K562 (cell line): ENCODE results near the gene PPP1R9A. TPM values are rescaled to one million over a fixed set of nuclear protein-coding genes. Genes with fewer than 3 reads are reported as not detected.

Source experiments
- ATAC-seq: fragments of 200-7000 bp; cut with Tn5 transposase; 3 replicates; pipeline ENCODE4 v1.9.1; 2020; ENCODE audit warnings: moderate library complexity
- BruUV-seq: library from RNA; stranded (reverse); fragments of 400-500 nt; replicated peaks from 2 replicates; lab custom pipeline; 2021; lab: Mats Ljungman, UMichigan
- CTCF ChIA-PET: fragments of 300-600 bp; formaldehyde crosslinking; extraction: SDS; loops from one replicate; lab custom pipeline; 2021; ENCODE audit warnings: low intra/inter-chr PET ratio; lab: Yijun Ruan, JAX
- POLR2A ChIA-PET: fragments of 300-600, 350-650 bp; sonication (Branson Sonifier 250); formaldehyde crosslinking; extraction: SDS; loops from one replicate; lab custom pipeline; 2021; ENCODE audit warnings: antibody characterized with exemption, inconsistent platforms; lab: Yijun Ruan, JAX
- DNase-seq, 4 experiments: peaks; one replicate each; pipeline versions ENCODE4 v3.0.0 to v3.0.0-alpha.2; 2011 to 2018; ENCODE audit warnings: low spot score in 3 of 4, mixed read lengths in 3 of 4; ENCODE audit errors: extremely low read depth in 1 of 4
- FAIRE-seq: peaks from 2 replicates; lab custom pipeline; 2011; peaks lifted over from hg19 to GRCh38; lab: Jason Lieb, UNC
- H2AFZ ChIP-seq: 2 replicates; pipeline ENCODE4 v1.6.0; 2011; ENCODE audit warnings: low read depth, low read length, control low read depth, inconsistent platforms
- H3K27ac ChIP-seq: fragments of 200-600 bp; 3 replicates; pipeline ENCODE4 v1.8.0; 2011; ENCODE audit warnings: low read depth, mild to moderate bottlenecking, control low read depth, inconsistent platforms, low read length, moderate library complexity, mixed read lengths; ENCODE audit errors: extremely low read depth
- H3K27me3 ChIP-seq, 2 experiments: fragments of 300-600 bp in 1 of 2; 2 replicates in 1 of 2; 3 replicates in 1 of 2; pipeline versions ENCODE4 v1.6.0 to v1.8.0; 2011; ENCODE audit warnings: inconsistent platforms in 2 of 2, low read length in 2 of 2, mild to moderate bottlenecking in 1 of 2, mixed read lengths in 1 of 2, moderate library complexity in 1 of 2; ENCODE audit not compliant: control insufficient read depth in 2 of 2, insufficient read depth in 2 of 2
- H3K36me3 ChIP-seq: fragments of 300-600 bp; 3 replicates; pipeline ENCODE4 v1.8.0; 2011; ENCODE audit warnings: mild to moderate bottlenecking, low read length, inconsistent platforms; ENCODE audit not compliant: control insufficient read depth, insufficient read depth
- H3K4me1 ChIP-seq, 2 experiments: fragments of 200-600 bp in 1 of 2; replicated peaks in 1 of 2; 2 replicates in 1 of 2; 3 replicates in 1 of 2; pipeline versions ENCODE4 v1.5.1 to v1.8.0; 2011; ENCODE audit warnings: inconsistent platforms in 2 of 2, low read length in 2 of 2, mild to moderate bottlenecking in 1 of 2, mixed read lengths in 1 of 2, moderate library complexity in 1 of 2; ENCODE audit not compliant: control insufficient read depth in 2 of 2, insufficient read depth in 2 of 2
- H3K4me2 ChIP-seq: 2 replicates; pipeline ENCODE4 v1.6.1; 2011; ENCODE audit warnings: low read length, control low read depth, inconsistent platforms, mixed read lengths; ENCODE audit not compliant: insufficient read depth
- H3K4me3 ChIP-seq: fragments of 200-600 bp; sonication (generic), shearing (Covaris generic); 2 replicates; pipeline ENCODE4 v1.5.1; 2016; ENCODE audit warnings: control low read depth, inconsistent platforms
- H3K79me2 ChIP-seq: fragments of 200-600 bp; 3 replicates; pipeline ENCODE4 v1.8.0; 2011; ENCODE audit warnings: low read length, inconsistent platforms; ENCODE audit not compliant: control insufficient read depth, insufficient read depth
- H3K9ac ChIP-seq, 2 experiments: 2 replicates each; pipeline versions ENCODE4 v1.6.0 to v1.6.1; 2011; ENCODE audit warnings: low read depth in 2 of 2, low read length in 2 of 2, control low read depth in 1 of 2, inconsistent platforms in 1 of 2, mild to moderate bottlenecking in 1 of 2, mixed read lengths in 1 of 2; ENCODE audit not compliant: insufficient read depth in 1 of 2
- H3K9me1 ChIP-seq: one replicate; pipeline ENCODE4 v1.6.0; 2011; ENCODE audit warnings: inconsistent platforms, mild to moderate bottlenecking, low read length, moderate library complexity; ENCODE audit not compliant: control insufficient read depth, insufficient read depth
- H3K9me3 ChIP-seq: replicated peaks from 2 replicates; pipeline ENCODE4 v1.5.1; 2011; ENCODE audit warnings: low read depth, low read length, inconsistent platforms; ENCODE audit not compliant: control insufficient read depth, insufficient read depth
- H4K20me1 ChIP-seq: replicated peaks from 2 replicates; pipeline ENCODE4 v1.6.1; 2011; ENCODE audit warnings: low read length, inconsistent platforms, mixed read lengths; ENCODE audit not compliant: control insufficient read depth, insufficient read depth
- ATF1 ChIP-seq, 2 experiments: fragments of 450-650 bp in 1 of 2; IDR thresholded peaks; 2 replicates each; pipeline ENCODE4 v1.6.1; 2016; ENCODE audit warnings: missing compliant biosample characterization in 1 of 2, missing genetic modification characterization in 1 of 2
- CC2D1A ChIP-seq: fragments of 450-650 bp; IDR thresholded peaks from 2 replicates; pipeline ENCODE4 v1.6.1; 2017; ENCODE audit warnings: mild to moderate bottlenecking
- CHD2 ChIP-seq: IDR thresholded peaks from 2 replicates; pipeline ENCODE4 v1.6.1; 2011; ENCODE audit warnings: low read depth, low read length
- FOS ChIP-seq: IDR thresholded peaks from 3 replicates; pipeline ENCODE4 v1.6.1; 2011; ENCODE audit not compliant: insufficient read length; ENCODE audit errors: extremely low read depth
- KDM2B ChIP-seq: fragments of 250-450 bp; sonication (Bioruptor Pico); IDR thresholded peaks from 2 replicates; pipeline ENCODE4 v1.8.0; 2021; ENCODE audit warnings: mild to moderate bottlenecking, moderate library complexity
- WGBS: fragments of 100-300 bp; shearing (Covaris generic); methylation state at CpG from one replicate; pipeline ENCODE4 v1.1.6; 2016; ENCODE audit warnings: low coverage, mixed read lengths; ENCODE audit not compliant: insufficient coverage; ENCODE audit errors: missing lambda C conversion rate; 5-methylcytosine and 5-hydroxymethylcytosine counted together
- in situ Hi-C: fragments of 300-500 bp; cut with MboI; formaldehyde crosslinking; loops from 4 replicates; pipeline ENCODE4 v1.15.0; 2018; ENCODE audit warnings: inconsistent platforms, mixed read lengths
- intact Hi-C: fragments of 100-400 bp; cut with micrococcal nuclease; formaldehyde crosslinking; loops from 2 replicates; pipeline ENCODE4 v1.14.2; 2022
- polyA plus RNA-seq, 8 experiments: library from polyadenylated mRNA; depleted of rRNA in 4 of 8; stranded (reverse) in 5 of 8; unstranded in 3 of 8; fragments of >200 nt; fragmentation: Nextera tagmentation in 2 of 8; fragmentation: Illumina TruSeq in 1 of 8; extraction: Ambion mirVana in 2 of 8; extraction: Trizol in 1 of 8; gene quantifications; 2 replicates each; pipeline versions ENCODE4 v1.2.1 to v1.2.3, GENCODE V29; 2011 to 2014; ENCODE audit warnings: inconsistent platforms in 1 of 8, missing spikeins in 1 of 8
- total RNA-seq, 7 experiments: library from RNA; depleted of rRNA in 6 of 7; stranded (reverse); fragments of >200 nt in 6 of 7; fragmentation: Illumina TruSeq in 2 of 7; extraction: Trizol in 2 of 7; gene quantifications; 2 replicates each; pipeline versions ENCODE4 v1.2.1 to v1.2.3, GENCODE V29; 2011 to 2021; ENCODE audit warnings: low replicate concordance in 1 of 7
- TF ChIP-seq, protein P1 (sequence below): fragments of 450-650 bp; formaldehyde crosslinking; IDR thresholded peaks from 2 replicates; pipeline ENCODE4 v1.4.0; 2020; ENCODE audit warnings: mild to moderate bottlenecking, moderate library complexity
- TF ChIP-seq, protein P2 (sequence below): fragments of 200-800 bp; sonication (Bioruptor generic); IDR thresholded peaks from 2 replicates; pipeline ENCODE4 v1.6.1; 2016; ENCODE audit warnings: missing genetic modification characterization, missing compliant biosample characterization

Gene PPP1R9A
- total and polyA plus RNA-seq, 9 of the 15 experiments (the other 6 are each of a cell fraction or from before 2014, with no cell fraction given), result 0.24 TPM; not detected in 8

DNA sequence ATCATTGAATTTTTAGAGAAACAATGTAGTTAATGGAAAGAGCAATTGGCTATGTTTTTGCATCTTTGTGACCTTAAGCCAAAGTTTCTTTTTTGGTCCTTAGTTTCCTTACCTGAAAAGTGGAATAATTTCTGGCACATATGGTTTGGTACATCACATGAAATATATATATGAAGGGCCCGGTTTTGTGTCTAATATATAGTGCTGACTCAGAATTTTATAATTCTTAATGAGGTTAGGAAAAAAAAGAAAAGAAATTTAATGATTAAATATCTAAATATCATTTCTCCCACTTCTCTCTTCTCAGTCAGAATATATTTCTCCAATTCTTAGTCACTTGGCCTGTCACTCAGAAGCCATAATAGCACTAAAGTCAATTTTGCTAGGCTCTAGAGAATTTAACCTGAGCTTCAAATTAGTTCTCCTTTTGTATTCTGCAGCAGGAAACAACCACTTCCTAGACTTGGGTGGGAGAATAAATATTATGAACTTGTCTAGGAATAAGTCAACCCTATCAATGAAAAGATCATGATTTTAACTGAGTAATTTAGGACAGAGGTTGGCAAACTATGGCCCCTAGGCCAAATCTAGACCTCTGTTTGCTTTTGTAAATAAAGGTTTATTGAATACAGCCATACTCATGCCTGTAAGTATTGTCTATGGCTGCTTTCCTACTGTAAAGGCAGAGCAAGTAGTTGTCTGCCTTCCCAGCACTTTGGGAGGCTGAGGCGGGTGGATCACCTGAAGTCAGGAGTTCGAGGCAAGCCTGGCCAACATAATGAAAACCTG lies 34.6 kb downstream of the PPP1R9A start:
- POLR2A ChIA-PET, result no interaction called here
- no peak overlapping the region for H3K4me3 ChIP-seq
- H3K4me2 ChIP-seq, result no peak overlapping the region
- H3K9me3 ChIP-seq, result no peaks in the 10 kb centered on the region
- DNase-seq (no peak), ATAC-seq (no peak), FAIRE-seq (no peak)
- no peak overlapping the region for H3K9ac ChIP-seq
- H3K36me3 ChIP-seq, result no peaks in the 10 kb centered on the region
- WGBS, result 0% methylated on average over 3 of the region's 3 CpGs
- no peaks in the 10 kb centered on the region for H4K20me1 ChIP-seq
- CTCF ChIA-PET, result no interaction called here
- no peaks in the 10 kb centered on the region for H3K9me1 ChIP-seq
- in situ Hi-C loops, result no loop called here
- H2AFZ ChIP-seq, result no peak overlapping the region
- H3K79me2 ChIP-seq, result no peaks in the 10 kb centered on the region
- TF ChIP-seq ATF1 (CRISPR knock-in tag; IDR thresholded peaks at IDR 0.05), result no peak
- no peak for TF ChIP-seq ATF1 (tag; IDR thresholded peaks at IDR 0.05)
- no peak for TF ChIP-seq FOS
- no peaks in the 10 kb centered on the region for H3K27me3 ChIP-seq
- no peak overlapping the region for H3K27ac ChIP-seq
- intact Hi-C loops, result no loop called here
- H3K4me1 ChIP-seq, result no peaks in the 10 kb centered on the region
- no TSS peak for BruUV-seq

DNA sequence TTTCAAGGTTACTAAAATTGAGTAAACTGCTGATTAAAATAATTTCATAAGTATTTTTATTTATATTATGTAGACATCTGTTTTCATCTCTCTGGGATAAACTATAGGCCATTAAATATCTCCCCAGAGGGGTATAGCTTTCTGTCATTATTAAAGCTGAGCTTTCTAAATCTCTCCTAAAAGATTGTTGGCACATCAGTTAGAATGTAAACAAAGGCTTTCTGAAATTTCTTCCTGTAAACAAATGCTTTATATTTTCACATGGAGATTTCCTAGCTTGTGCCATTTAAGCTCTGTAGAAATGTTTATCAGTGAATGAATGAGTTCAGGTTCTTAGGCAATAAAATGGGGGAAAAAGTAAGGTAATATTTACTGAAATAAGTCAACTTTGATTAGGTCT lies 35.7 kb downstream of the PPP1R9A start:
- intact Hi-C loops, result no loop called here
- FAIRE-seq (no peak), ATAC-seq (no peak), DNase-seq (no peak)
- Histone ChIP-seq H3K9me1 (no peaks in the 10 kb centered on the region), H2AFZ (no peak overlapping the region), H4K20me1 (no peaks in the 10 kb centered on the region), H3K27me3 (no peaks in the 10 kb centered on the region), H3K9ac (no peak overlapping the region), H3K27ac (no peak overlapping the region), H3K4me3 (no peak overlapping the region), H3K9me3 (no peaks in the 10 kb centered on the region), H3K36me3 (no peaks in the 10 kb centered on the region), H3K79me2 (no peaks in the 10 kb centered on the region), H3K4me1 (no peaks in the 10 kb centered on the region), H3K4me2 (no peak overlapping the region)
- ChIA-PET CTCF (no interaction called here), POLR2A (no interaction called here)
- in situ Hi-C loops, result no loop called here
- no TSS peak for BruUV-seq
- TF ChIP-seq CHD2 (no peak), CC2D1A (no peak), KDM2B (CRISPR knock-in tag) (no peak)
- TF ChIP-seq, protein P1, sequence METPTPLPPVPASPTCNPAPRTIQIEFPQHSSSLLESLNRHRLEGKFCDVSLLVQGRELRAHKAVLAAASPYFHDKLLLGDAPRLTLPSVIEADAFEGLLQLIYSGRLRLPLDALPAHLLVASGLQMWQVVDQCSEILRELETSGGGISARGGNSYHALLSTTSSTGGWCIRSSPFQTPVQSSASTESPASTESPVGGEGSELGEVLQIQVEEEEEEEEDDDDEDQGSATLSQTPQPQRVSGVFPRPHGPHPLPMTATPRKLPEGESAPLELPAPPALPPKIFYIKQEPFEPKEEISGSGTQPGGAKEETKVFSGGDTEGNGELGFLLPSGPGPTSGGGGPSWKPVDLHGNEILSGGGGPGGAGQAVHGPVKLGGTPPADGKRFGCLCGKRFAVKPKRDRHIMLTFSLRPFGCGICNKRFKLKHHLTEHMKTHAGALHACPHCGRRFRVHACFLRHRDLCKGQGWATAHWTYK, result no peak
- TF ChIP-seq, protein P2, sequence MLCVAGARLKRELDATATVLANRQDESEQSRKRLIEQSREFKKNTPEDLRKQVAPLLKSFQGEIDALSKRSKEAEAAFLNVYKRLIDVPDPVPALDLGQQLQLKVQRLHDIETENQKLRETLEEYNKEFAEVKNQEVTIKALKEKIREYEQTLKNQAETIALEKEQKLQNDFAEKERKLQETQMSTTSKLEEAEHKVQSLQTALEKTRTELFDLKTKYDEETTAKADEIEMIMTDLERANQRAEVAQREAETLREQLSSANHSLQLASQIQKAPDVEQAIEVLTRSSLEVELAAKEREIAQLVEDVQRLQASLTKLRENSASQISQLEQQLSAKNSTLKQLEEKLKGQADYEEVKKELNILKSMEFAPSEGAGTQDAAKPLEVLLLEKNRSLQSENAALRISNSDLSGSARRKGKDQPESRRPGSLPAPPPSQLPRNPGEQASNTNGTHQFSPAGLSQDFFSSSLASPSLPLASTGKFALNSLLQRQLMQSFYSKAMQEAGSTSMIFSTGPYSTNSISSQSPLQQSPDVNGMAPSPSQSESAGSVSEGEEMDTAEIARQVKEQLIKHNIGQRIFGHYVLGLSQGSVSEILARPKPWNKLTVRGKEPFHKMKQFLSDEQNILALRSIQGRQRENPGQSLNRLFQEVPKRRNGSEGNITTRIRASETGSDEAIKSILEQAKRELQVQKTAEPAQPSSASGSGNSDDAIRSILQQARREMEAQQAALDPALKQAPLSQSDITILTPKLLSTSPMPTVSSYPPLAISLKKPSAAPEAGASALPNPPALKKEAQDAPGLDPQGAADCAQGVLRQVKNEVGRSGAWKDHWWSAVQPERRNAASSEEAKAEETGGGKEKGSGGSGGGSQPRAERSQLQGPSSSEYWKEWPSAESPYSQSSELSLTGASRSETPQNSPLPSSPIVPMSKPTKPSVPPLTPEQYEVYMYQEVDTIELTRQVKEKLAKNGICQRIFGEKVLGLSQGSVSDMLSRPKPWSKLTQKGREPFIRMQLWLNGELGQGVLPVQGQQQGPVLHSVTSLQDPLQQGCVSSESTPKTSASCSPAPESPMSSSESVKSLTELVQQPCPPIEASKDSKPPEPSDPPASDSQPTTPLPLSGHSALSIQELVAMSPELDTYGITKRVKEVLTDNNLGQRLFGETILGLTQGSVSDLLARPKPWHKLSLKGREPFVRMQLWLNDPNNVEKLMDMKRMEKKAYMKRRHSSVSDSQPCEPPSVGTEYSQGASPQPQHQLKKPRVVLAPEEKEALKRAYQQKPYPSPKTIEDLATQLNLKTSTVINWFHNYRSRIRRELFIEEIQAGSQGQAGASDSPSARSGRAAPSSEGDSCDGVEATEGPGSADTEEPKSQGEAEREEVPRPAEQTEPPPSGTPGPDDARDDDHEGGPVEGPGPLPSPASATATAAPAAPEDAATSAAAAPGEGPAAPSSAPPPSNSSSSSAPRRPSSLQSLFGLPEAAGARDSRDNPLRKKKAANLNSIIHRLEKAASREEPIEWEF (CRISPR knock-in tag), result no peak
